GM12872 (cell line): ENCODE data around the gene OPHN1.

Experiments used
- TF ChIP-seq, protein P1 (sequence below): IDR thresholded peaks from 3 replicates; pipeline ENCODE4 v1.5.1; 2011; ENCODE audit warnings: low read depth, mild to moderate bottlenecking, low read length, moderate library complexity; ENCODE audit not compliant: insufficient read depth

Gene OPHN1

DNA sequence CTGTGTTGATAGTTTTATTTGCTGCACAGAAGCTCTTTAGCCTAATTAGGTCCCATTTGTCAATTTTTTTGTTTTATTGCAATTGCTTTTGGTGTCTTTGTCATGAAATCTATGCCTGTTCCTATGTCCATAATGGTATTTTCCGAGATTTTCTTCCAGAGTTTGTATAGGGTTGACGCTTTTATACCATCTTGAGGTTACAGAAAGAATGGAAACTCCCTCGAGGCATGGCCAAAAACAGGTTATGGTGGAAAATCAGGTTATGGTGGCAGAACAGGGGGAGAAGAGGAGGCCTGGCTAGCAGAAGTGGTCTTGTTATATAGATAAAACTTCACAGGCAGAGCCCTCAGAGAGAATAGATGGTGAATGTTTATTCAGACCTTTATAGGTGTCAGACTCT, 21.6 kb downstream of the OPHN1 start:
- TF ChIP-seq, protein P1, sequence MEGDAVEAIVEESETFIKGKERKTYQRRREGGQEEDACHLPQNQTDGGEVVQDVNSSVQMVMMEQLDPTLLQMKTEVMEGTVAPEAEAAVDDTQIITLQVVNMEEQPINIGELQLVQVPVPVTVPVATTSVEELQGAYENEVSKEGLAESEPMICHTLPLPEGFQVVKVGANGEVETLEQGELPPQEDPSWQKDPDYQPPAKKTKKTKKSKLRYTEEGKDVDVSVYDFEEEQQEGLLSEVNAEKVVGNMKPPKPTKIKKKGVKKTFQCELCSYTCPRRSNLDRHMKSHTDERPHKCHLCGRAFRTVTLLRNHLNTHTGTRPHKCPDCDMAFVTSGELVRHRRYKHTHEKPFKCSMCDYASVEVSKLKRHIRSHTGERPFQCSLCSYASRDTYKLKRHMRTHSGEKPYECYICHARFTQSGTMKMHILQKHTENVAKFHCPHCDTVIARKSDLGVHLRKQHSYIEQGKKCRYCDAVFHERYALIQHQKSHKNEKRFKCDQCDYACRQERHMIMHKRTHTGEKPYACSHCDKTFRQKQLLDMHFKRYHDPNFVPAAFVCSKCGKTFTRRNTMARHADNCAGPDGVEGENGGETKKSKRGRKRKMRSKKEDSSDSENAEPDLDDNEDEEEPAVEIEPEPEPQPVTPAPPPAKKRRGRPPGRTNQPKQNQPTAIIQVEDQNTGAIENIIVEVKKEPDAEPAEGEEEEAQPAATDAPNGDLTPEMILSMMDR, result no peak

GRCh38 chrX:68409194-68409593, 24.1 kb downstream of the OPHN1 start:
- TF ChIP-seq, protein P1, result no peak

- TF ChIP-seq, protein P1, result no peak
Observed at GRCh38 chrX:68403522-68403921, 29.8 kb downstream of the OPHN1 start.

DNA sequence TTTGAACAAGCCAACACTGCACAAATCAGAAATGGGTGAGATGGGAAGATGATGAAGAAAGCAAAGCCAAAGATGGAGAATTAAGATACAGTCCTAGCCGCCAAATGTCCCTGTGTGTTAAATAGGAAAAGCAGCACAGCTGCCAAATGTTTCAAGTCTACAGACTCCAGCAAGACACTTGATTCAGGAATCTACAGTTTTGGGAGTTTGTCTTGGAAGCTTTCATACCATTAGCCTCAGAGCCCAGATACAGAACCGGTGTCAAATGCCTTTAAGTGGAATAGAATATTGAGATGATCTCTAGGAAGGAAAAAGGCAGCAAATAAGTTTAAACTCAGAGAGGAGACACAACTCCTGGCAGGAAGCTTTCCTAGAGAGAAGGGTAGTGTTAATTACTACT, 30.3 kb downstream of the OPHN1 start:
- TF ChIP-seq, protein P1, result no peak

GRCh38 chrX:68402094-68402493, 31.2 kb downstream of the OPHN1 start:
- TF ChIP-seq, protein P1, result no peak

- TF ChIP-seq, protein P1, result no peak
Observed at GRCh38 chrX:68398291-68398690, 35.0 kb downstream of the OPHN1 start.

- TF ChIP-seq, protein P1, result no peak
Observed at GRCh38 chrX:68396953-68397352, 36.3 kb downstream of the OPHN1 start.

DNA sequence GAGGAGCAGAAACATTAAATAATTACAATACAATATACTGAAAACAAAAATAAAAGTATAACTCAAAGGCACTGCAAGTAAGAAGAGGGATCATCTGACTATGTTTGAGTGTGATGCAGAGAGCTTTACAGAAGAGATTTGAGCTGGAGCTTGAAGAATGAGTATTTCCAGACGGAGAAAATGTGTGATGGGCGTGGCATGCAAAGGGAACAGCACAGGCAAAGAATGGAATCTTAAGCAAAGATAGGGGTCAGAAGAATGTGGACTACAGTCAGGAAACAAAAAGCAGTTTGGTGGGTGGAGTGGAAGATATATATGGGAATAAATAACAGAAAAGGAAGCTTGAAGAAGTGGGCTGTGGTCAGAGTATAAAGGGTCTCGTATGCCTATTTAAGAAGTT, 45.5 kb downstream of the OPHN1 start:
- TF ChIP-seq, protein P1, result no peak
